ENCODE data around the gene UBE2G2.

Gene UBE2G2

DNA sequence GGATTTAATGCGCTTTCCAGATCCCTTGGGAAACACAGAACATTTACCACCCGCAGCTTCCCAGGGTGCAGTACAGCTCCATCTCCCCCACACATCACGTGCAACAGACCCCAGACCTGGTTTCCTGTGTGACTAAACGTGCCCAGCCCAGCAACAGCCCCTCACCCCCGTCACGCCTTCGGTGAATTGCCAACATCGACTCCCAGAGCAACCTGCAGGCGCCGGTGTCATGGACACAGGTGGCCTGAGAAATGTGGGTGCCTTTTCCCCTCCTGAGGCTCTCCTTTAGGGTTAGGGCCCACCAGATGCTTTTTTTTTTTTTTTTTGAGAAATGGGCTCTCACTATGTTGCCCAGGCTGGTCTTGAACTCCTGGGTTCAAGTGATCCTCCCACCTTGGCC lies 40.5 kb upstream of the UBE2G2 start:
- H3K4me3 ChIP-seq (ENCODE audit: low read depth, low read length): no peak overlapping the region
- no peak for DNase-seq (ENCODE audit: low read depth)
- TF ChIP-seq, protein P1, sequence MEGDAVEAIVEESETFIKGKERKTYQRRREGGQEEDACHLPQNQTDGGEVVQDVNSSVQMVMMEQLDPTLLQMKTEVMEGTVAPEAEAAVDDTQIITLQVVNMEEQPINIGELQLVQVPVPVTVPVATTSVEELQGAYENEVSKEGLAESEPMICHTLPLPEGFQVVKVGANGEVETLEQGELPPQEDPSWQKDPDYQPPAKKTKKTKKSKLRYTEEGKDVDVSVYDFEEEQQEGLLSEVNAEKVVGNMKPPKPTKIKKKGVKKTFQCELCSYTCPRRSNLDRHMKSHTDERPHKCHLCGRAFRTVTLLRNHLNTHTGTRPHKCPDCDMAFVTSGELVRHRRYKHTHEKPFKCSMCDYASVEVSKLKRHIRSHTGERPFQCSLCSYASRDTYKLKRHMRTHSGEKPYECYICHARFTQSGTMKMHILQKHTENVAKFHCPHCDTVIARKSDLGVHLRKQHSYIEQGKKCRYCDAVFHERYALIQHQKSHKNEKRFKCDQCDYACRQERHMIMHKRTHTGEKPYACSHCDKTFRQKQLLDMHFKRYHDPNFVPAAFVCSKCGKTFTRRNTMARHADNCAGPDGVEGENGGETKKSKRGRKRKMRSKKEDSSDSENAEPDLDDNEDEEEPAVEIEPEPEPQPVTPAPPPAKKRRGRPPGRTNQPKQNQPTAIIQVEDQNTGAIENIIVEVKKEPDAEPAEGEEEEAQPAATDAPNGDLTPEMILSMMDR (conservative IDR thresholded peaks at IDR 0.05; ENCODE audit: low read depth, low read length): no peak

DNA sequence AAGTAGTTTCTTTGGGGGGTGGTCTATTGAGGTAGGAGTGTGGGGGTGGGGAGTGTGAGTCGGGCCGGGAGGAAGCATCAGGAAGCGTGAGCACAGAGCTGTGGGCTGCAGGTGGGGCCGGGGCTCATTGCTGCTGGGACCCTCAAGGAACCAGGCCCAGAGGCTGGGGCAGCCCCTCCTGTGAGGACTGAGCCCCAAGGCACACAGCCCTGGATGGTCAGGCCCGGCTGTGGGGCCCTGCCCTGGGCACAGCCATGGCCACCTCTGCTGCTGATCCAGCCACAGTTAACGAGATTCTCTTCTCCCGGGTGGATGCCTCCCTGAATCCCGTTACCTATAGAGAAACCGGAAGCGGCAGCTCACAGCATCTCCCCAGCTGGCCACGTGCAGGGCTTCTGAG lies 39.2 kb upstream of the UBE2G2 start:
- H3K4me3 ChIP-seq (ENCODE audit: low read depth, low read length): no peak overlapping the region
- no peak for DNase-seq (ENCODE audit: low read depth)

DNA sequence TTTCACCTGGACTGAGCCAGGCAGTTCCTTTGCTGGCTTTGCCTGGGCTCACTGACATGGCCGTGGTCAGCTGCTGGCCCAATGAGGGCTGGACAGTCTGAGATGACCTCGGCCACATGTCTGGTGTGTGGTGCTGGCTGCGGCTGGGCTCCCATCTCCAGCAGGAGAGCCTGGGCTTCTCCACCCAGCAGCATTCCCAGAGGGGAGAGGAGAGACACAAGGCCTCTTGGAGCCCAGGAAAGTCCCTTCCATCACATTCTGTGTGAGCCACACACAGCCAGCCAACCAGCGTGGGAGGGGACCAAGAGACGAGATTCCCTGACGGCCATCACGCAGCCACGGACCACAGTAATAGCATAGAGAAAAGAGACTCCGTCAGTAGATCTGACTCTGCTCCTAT lies 37.3 kb upstream of the UBE2G2 start:
- DNase-seq (ENCODE audit: low read depth): no peak
- no peak overlapping the region for H3K4me3 ChIP-seq (ENCODE audit: low read depth, low read length)
- TF ChIP-seq, protein P1 (conservative IDR thresholded peaks at IDR 0.05; ENCODE audit: low read depth, low read length): no peak

More for the DNA sequence above, 39.2 kb upstream of the UBE2G2 start:
- TF ChIP-seq, protein P1 (conservative IDR thresholded peaks at IDR 0.05; ENCODE audit: low read depth, low read length): no peak

DNA sequence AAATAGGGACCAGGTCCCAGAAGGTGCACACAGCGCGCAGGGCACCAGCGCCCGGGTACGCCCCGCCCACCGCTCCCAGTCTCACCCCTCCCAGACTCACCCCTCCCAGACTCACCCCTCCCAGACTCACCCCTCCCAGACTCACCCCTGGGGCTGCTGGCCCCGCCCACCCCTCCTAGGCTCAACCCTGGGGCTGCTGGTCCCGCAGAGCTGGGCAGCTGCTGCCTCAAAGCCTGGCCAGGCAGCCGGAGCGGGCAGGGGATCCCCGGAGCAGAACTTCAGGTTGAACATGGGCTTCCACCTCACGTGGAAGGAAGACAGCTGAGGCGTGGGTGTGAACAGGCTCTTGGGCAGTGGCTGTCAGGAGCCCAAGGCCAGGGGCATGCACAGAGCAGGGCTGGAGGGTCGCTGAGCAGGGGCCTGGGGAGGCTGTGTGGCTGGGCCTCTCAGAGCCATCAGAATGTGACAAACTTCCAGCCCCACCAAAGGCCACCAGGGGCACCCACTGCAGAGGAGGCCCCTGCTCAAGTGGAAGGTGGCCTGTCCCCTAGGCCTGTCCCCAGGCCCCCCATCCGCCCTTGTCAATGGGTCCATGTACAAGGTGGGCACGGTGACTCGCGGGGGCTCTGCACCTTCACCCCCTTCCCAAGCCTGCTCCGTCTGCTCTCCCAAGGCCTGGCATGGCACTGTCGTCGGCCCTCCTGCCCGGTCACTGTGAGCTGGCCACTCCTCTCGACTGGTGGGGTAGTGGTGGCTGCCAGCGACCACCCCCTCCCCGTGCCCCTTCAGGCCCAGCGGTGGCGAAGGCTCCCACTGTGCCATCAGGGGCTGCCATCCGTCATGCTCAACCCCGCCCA lies 36.6 kb upstream of the UBE2G2 start:
- no peak for DNase-seq (ENCODE audit: low read depth)
- no peak overlapping the region for H3K4me3 ChIP-seq (ENCODE audit: low read depth, low read length)
- TF ChIP-seq, protein P1 (conservative IDR thresholded peaks at IDR 0.05; ENCODE audit: low read depth, low read length): no peak

DNA sequence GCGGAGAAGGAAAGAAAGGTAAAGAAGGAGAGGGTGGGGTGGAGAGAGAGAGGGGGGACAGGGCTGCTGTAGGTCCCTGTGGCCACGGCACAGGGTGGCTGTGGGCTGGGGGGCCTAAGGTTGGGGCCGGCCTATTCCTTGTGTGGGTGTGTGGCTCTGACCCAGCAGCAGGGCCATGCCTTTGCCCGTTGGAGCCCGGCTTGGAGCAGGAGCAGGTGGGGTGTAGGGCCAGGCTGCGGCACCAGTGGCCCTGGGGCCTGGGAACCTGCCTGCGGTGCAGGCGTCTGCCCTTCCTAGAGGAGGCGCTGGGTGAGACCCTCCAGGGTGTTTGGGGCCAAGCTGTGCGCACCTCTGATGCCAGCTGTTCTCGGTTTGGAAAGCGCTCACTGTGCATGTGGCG lies 35.9 kb upstream of the UBE2G2 start:
- TF ChIP-seq, protein P1 (conservative IDR thresholded peaks at IDR 0.05; ENCODE audit: low read depth, low read length): no peak
- no peak for DNase-seq (ENCODE audit: low read depth)
- no peak overlapping the region for H3K4me3 ChIP-seq (ENCODE audit: low read depth, low read length)

DNA sequence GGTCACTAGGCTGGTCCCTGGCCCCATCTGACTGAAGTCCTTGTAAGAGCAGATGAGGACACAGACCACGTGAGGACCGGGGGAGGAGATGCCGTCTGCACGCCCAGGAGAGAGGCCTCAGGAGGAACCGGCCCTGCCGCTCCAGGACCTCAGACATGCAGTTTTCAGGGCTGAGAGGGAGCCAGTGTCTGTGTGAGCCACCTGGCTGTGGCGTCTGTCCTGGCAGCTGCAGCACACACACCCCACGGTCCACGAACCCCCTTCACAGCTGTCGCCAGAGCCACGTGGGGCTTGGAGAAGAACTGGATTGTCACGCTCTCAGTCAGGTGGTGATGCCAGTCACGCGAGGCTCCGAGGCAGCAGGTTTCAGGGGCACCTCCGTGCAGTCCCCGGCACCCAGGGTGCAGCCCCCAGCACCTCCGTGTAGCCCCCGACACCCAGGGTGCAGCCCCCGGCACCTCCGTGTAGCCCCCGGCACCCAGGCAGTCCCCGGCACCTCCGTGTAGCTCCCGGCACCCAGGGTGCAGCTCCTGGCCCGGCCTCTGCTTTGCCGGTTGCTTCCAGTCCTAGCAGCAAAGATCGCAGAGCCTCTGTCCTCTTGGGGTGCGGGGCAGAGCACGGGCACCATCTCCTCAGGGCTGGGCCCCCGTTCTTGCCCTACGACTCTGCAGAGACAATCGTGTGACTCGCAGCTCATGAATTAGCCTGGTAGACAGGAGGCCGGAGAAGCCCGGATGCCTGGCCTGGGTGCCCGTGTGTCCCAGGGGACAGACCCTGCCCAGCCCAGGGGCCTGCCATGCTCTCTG lies 35.2 kb upstream of the UBE2G2 start:
- TF ChIP-seq, protein P1 (conservative IDR thresholded peaks at IDR 0.05; ENCODE audit: low read depth, low read length): peak; percentile 3

More for the DNA sequence above, 35.2 kb upstream of the UBE2G2 start:
- DNase-seq (ENCODE audit: low read depth): peak; percentile 54
- H3K4me3 ChIP-seq (ENCODE audit: low read depth, low read length): no peak overlapping the region
